Measurements from ENCODE around the gene VMP1. TPM values are rescaled to one million over a fixed set of nuclear protein-coding genes. Genes with fewer than 3 reads are reported as not detected.

Gene VMP1
- total RNA-seq, 2 experiments from 2014 or later, result 73.6 to 81.1 TPM

DNA sequence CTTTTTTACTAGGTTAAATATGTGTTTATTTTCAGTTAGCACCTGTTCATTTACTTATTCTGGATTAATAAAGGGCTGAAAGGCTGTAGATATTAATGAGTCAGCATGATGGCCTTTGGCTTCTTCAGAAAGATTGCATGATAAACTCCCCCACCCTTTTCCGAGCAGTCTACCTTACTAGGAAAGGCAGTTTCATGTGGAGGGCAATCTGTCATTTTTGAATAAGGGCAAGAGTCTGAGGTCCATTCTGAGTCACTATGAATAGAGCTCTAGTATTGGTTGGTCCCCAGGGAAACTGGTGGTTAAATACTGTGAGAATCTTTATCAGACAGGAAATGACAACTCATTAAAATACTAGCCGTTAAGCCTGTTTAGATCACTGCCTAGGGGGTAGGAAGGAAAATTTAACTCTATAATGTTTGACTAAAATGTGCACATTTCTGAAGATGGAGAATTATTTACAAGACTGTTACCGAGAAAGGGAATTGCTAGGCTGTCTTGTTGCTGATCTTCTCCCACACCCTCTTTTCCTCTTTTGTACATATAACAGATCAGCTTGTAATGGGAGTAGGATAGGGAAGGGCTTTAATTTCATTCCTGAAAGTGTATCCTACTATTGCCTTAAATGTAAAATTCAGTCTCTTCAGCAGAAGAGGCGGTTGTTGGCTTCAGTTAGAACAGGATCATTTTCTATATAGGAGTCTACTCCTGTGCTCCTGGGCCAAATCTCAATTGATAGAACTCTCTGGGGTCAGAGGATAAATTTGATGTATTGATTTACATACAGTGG lies 122.0 kb downstream of the VMP1 start:
- POLR2A ChIA-PET, result interaction anchor here (0.7 to 3.6 kb wide), 6 partner anchors 10 to 122 kb away, joined by 3 to 51 read pairs (median 8); partner anchors contain the start of gene PTRH2
- Mint-ChIP-seq H3K27me3 (no peaks in the 10 kb centered on the region), H3K27ac (peak overlapping the region; percentile 85), H3K4me3 (peak overlapping the region; percentile 70), H3K9me3 (no peaks in the 10 kb centered on the region), H3K36me3 (ENCODE audit: low read depth) (no peaks in the 10 kb centered on the region), H3K4me1 (ENCODE audit: low read depth) (peaks cover 66% of the 10 kb centered on the region)
- H3K9me3 ChIP-seq (ENCODE audit: control insufficient read depth in 1 of 2, insufficient read depth in 1 of 2, low read length in 2 of 2), result no peaks in the 10 kb centered on the region
- peak in 3 of 14 experiments; percentile 73 to 88 (median 81) for DNase-seq
- H3K27me3 ChIP-seq (ENCODE audit: control insufficient read depth in 1 of 2, insufficient read depth in 2 of 2, low read length in 2 of 2), result no peaks in the 10 kb centered on the region
- no peaks in the 10 kb centered on the region for H3K36me3 ChIP-seq (ENCODE audit: insufficient read depth, low read length)
- peaks cover 54% of the 10 kb centered on the region for H3K4me1 ChIP-seq (ENCODE audit: insufficient read depth, low read length)
- CTCF ChIA-PET, result interaction anchor here (1.1 to 3.0 kb wide), 4 partner anchors 10 to 76 kb away, joined by 3 to 14 read pairs (median 7); no protein-coding TSS in a partner anchor
- H3K27ac ChIP-seq (ENCODE audit: low read depth in 1 of 2, low read length in 2 of 2), result peak overlapping the region; percentile 25 to 63
- peak; percentile 75 for ATAC-seq (ENCODE audit: poor library complexity)
- intact Hi-C loops (cut with DNase I, micrococcal nuclease), result no loop called here
- TF ChIP-seq, protein P1, sequence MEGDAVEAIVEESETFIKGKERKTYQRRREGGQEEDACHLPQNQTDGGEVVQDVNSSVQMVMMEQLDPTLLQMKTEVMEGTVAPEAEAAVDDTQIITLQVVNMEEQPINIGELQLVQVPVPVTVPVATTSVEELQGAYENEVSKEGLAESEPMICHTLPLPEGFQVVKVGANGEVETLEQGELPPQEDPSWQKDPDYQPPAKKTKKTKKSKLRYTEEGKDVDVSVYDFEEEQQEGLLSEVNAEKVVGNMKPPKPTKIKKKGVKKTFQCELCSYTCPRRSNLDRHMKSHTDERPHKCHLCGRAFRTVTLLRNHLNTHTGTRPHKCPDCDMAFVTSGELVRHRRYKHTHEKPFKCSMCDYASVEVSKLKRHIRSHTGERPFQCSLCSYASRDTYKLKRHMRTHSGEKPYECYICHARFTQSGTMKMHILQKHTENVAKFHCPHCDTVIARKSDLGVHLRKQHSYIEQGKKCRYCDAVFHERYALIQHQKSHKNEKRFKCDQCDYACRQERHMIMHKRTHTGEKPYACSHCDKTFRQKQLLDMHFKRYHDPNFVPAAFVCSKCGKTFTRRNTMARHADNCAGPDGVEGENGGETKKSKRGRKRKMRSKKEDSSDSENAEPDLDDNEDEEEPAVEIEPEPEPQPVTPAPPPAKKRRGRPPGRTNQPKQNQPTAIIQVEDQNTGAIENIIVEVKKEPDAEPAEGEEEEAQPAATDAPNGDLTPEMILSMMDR (IDR thresholded peaks at IDR 0.05), result no peak
- peak overlapping the region; percentile 33 for H3K4me3 ChIP-seq (ENCODE audit: low read length)

DNA sequence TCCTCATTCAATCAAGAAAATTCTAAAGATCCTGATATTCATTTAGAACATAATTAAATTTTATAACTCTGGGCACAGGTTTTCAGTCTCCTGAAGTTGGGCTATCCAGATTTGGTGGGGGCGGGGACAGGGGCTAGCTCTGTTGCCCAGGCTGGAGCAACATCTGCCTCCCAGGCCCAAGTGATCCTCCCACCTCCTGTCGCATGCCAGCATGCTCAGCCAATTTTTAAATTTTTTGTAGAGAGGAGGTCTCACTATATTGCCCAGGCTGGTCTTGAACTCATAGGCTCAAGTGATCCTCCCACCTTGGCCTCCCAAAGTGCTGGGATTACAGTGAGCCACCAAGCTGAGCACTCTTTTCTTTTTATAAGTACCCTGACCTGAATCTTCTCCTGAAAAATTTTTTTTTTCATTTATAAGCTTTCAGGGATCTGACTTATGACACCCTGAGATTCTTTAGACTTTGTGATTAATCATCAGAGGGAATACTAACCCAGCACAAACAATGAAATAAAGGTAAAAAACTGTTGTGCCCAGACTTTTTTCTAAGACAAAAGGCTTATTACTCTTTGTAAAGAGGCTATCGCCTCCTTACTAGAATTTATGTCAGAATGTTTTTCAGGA lies 122.7 kb downstream of the VMP1 start:
- intact Hi-C loops (cut with DNase I, micrococcal nuclease), result no loop called here
- no peaks in the 10 kb centered on the region for H3K36me3 Mint-ChIP-seq (ENCODE audit: low read depth)
- CTCF ChIA-PET, result interaction anchor here (1.1 to 3.0 kb wide), 4 partner anchors 9 to 44 kb away, joined by 3 to 11 read pairs (median 3); no protein-coding TSS in a partner anchor
- peaks cover 49% of the 10 kb centered on the region for H3K4me1 ChIP-seq (ENCODE audit: insufficient read depth, low read length)
- no peak for DNase-seq
- peak overlapping the region; percentile 85 for H3K27ac Mint-ChIP-seq
- no peak for ATAC-seq (ENCODE audit: poor library complexity)
- H3K4me3 ChIP-seq (ENCODE audit: low read length), result no peak overlapping the region
- peak overlapping the region; percentile 25 to 63 for H3K27ac ChIP-seq (ENCODE audit: low read depth in 1 of 2, low read length in 2 of 2)
- POLR2A ChIA-PET, result interaction anchor here (3.6 kb wide), 1 partner anchor 9 kb away, joined by 51 read pairs; no protein-coding TSS in a partner anchor
- H3K9me3 Mint-ChIP-seq, result no peaks in the 10 kb centered on the region
- H3K4me1 Mint-ChIP-seq (ENCODE audit: low read depth), result peaks cover 66% of the 10 kb centered on the region
- TF ChIP-seq, protein P1 (IDR thresholded peaks at IDR 0.05), result no peak
- H3K36me3 ChIP-seq (ENCODE audit: insufficient read depth, low read length), result no peaks in the 10 kb centered on the region
- H3K27me3 Mint-ChIP-seq, result no peaks in the 10 kb centered on the region
- no peak overlapping the region for H3K4me3 Mint-ChIP-seq
- H3K27me3 ChIP-seq (ENCODE audit: control insufficient read depth in 1 of 2, insufficient read depth in 2 of 2, low read length in 2 of 2), result no peaks in the 10 kb centered on the region
- H3K9me3 ChIP-seq (ENCODE audit: control insufficient read depth in 1 of 2, insufficient read depth in 1 of 2, low read length in 2 of 2), result no peaks in the 10 kb centered on the region

DNA sequence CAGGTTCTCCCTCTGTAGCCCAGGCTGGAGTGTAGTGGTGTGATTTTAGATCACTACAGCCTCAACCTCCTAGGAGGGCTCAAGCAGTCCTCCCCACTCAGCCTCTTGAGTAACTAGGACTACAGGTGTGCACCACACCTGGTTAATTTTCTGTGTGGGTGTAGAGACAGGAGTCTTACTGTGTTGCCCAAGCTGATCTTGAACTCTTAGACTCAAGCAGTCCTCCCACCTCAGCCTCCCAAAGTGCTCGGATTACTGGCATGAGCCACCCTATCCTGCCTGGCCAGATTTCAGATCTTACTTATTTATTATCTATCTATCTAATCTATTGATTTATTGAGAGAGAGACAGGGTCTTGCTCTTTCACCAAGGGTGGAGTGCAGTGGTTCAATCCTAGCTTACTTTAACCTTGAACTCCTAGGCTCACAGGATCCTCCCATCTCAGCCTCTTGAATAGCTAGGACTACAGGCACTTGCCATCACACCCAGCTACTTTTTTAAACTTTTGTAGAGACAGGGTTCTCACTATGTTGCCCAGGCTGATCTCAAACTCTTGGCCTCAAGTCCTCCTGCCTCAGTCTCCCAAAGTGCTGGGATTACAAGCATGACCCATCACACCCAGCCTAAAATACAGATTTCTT lies 123.5 kb downstream of the VMP1 start:
- Histone ChIP-seq H3K4me3 (ENCODE audit: low read length) (no peak overlapping the region), H3K27ac (ENCODE audit: low read depth in 1 of 2, low read length in 2 of 2) (peak overlapping the region in 1 of 2 donors; percentile 63), H3K4me1 (ENCODE audit: insufficient read depth, low read length) (peaks cover 43% of the 10 kb centered on the region), H3K27me3 (ENCODE audit: control insufficient read depth in 1 of 2, insufficient read depth in 2 of 2, low read length in 2 of 2) (no peaks in the 10 kb centered on the region), H3K9me3 (ENCODE audit: control insufficient read depth in 1 of 2, insufficient read depth in 1 of 2, low read length in 2 of 2) (no peaks in the 10 kb centered on the region), H3K36me3 (ENCODE audit: insufficient read depth, low read length) (no peaks in the 10 kb centered on the region)
- no peaks in the 10 kb centered on the region for H3K9me3 Mint-ChIP-seq
- TF ChIP-seq, protein P1 (IDR thresholded peaks at IDR 0.05), result no peak
- intact Hi-C loops (cut with DNase I, micrococcal nuclease), result no loop called here
- no peaks in the 10 kb centered on the region for H3K27me3 Mint-ChIP-seq
- H3K36me3 Mint-ChIP-seq (ENCODE audit: low read depth), result no peaks in the 10 kb centered on the region
- no peak for ATAC-seq (ENCODE audit: poor library complexity)
- POLR2A ChIA-PET, result interaction anchor here (0.7 to 2.2 kb wide), 4 partner anchors 9 to 18 kb away, joined by 3 to 6 read pairs (median 4); no protein-coding TSS in a partner anchor
- H3K4me1 Mint-ChIP-seq (ENCODE audit: low read depth), result peaks cover 58% of the 10 kb centered on the region
- no peak overlapping the region for H3K4me3 Mint-ChIP-seq
- CTCF ChIA-PET, result interaction anchor here (1.0 to 1.4 kb wide), 4 partner anchors 8 to 48 kb away, joined by 3 read pairs; no protein-coding TSS in a partner anchor
- peak overlapping the region; percentile 85 for H3K27ac Mint-ChIP-seq
- DNase-seq, result no peak
